GM19193 (cell line): Measurements from ENCODE around the gene NRAP.

ENCODE experiments used
- POLR2A ChIP-seq: IDR thresholded peaks from 4 replicates; pipeline ENCODE4 v1.6.1; 2011; ENCODE audit not compliant: insufficient read depth, insufficient read length; ENCODE audit errors: extremely low read depth

The NRAP gene

DNA sequence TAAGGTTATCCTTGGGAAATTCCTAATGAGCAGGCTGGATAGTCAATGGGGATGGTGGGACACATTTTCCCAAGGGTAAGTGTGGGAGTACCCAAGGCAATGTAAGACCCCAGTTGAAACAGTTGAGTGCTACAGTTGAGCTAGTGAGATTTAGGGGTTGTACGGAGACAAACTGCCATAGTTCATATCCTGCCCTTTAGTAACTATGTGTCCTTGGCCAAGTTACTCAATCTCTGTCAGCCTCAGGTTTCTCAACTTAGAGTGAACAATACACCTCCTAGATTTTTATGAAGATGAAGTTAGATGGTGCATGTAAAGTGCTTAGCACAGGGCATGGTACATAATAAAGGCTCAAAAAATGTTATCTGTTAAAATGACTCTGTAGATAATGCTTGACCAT lies 90.5 kb downstream of the NRAP start:
- TF ChIP-seq POLR2A, result no peak

GRCh38 chr10:113572520-113573290 lies 91.1 kb downstream of the NRAP start:
- no peak for TF ChIP-seq POLR2A

GRCh38 chr10:113569576-113569975 lies 94.3 kb downstream of the NRAP start:
- no peak for TF ChIP-seq POLR2A

GRCh38 chr10:113566888-113567287 lies 97.0 kb downstream of the NRAP start:
- TF ChIP-seq POLR2A, result no peak

DNA sequence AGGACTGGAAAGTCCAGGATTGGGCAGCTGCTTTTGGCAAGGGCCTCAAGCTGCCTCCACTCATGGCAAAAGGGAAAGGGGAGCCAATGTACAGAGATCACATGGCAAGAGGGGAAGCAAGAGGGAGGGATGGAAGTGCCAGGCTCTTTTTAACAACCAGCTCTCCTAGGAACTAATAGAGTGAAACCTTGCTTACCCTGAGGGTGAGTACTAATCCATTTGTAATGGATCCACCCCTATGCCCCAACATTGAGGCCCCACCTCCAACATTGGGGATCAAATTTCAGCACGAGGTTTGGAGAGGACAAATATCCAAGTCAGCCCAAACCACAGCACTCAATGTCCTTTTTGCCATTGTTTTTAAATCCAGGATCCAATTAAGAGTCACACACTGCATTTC lies 98.5 kb downstream of the NRAP start:
- TF ChIP-seq POLR2A, result no peak

- no peak for TF ChIP-seq POLR2A
Observed at GRCh38 chr10:113563306-113564088, 100.3 kb downstream of the NRAP start.

DNA sequence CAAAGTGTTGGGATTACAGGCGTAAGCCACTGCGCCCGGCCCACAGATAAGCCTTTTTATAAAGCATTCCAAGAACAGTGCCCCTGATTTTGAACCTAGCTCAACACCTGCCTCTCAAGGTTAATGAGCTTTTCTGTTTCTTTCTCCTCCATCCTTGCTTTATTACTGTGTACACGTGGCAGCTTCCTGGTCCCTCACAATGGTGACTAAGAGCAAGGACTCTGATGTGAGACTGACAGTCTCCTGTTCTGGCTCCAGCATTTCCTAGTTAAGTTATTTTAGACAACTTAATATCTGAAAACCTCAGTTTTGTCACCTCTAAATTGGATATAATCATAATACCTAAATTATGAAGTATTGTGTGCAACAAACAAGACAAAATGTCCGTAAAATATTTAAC lies 101.1 kb downstream of the NRAP start:
- TF ChIP-seq POLR2A, result no peak

- TF ChIP-seq POLR2A, result no peak
Observed at GRCh38 chr10:113562069-113562468, 101.8 kb downstream of the NRAP start.

GRCh38 chr10:113561214-113561613 lies 102.6 kb downstream of the NRAP start:
- no peak for TF ChIP-seq POLR2A

- TF ChIP-seq POLR2A, result no peak
Observed at GRCh38 chr10:113560071-113560470, 103.8 kb downstream of the NRAP start.

DNA sequence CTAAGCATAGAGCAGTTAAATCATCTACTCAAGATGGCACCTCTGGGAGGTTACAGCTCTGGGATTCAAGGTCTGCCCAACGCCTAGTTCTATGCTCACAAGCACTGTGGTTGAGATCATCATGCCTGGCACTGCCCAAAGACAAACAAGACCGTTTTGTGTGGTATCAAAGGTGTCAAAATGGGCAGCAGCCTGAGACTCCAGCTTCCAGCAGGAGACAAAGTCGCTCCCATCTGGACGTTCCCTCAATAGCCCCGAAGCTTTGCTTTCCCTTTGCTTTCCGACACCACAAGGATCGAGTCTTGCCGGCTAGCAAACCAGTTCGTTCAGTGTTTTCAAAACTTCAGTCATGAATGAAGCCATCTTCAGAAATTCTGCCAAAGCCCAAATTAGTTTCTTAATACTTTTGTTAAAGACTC lies 105.9 kb downstream of the NRAP start:
- no peak for TF ChIP-seq POLR2A

DNA sequence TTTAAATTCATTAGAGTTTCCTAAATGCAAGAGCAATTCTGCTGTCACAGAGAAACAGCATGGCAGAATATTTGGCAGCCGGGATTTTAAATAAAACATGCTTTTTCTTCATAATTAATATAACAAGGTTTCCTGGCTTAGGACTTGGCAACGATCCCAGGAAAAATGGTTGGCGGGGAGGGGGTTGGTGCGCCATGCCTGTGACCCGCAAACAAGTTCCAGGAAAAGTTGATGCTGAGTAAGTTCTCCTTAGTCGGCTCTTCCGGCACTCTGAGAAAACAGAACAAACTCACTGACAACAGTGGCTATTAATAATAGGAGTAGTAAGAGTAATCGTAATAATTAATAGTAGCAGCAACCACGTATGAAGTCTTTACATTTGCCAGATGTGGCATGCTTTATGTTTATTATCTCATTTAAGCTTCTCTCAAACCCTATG lies 106.4 kb downstream of the NRAP start:
- no peak for TF ChIP-seq POLR2A

- TF ChIP-seq POLR2A, result no peak
Observed at GRCh38 chr10:113555751-113556150, 108.1 kb downstream of the NRAP start.

GRCh38 chr10:113555245-113555644 lies 108.6 kb downstream of the NRAP start:
- TF ChIP-seq POLR2A, result no peak

DNA sequence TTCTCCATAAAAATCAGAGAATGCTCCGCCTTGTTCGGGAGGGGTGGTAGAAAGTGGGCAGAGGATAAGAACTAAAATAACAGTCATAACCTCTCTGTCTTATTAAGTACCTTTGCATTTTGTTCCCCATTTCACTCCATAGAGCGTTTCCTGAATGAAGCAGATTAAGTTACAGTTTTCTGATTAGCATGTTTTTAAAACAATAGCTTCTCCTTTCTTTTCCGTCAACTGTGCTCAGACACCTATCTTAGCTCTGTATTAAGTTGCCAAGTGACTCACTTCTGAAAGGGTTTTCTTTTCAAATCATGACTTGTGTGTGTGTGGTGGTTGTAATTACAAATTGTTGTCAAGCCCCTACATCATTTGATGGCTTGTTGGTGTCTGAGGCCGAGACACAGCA lies 109.6 kb downstream of the NRAP start:
- TF ChIP-seq POLR2A, result no peak

- TF ChIP-seq POLR2A, result no peak
Observed at GRCh38 chr10:113553149-113553548, 110.7 kb downstream of the NRAP start.
